Nucleus accumbens (tissue), 56 donors: ENCODE data around the gene ZKSCAN5.

ENCODE experiments used
- DNase-seq, 56 donors: peaks; one replicate each; lab custom pipeline; 2025; lab: John Stamatoyannopoulos, UW

ZKSCAN5 gene

DNA sequence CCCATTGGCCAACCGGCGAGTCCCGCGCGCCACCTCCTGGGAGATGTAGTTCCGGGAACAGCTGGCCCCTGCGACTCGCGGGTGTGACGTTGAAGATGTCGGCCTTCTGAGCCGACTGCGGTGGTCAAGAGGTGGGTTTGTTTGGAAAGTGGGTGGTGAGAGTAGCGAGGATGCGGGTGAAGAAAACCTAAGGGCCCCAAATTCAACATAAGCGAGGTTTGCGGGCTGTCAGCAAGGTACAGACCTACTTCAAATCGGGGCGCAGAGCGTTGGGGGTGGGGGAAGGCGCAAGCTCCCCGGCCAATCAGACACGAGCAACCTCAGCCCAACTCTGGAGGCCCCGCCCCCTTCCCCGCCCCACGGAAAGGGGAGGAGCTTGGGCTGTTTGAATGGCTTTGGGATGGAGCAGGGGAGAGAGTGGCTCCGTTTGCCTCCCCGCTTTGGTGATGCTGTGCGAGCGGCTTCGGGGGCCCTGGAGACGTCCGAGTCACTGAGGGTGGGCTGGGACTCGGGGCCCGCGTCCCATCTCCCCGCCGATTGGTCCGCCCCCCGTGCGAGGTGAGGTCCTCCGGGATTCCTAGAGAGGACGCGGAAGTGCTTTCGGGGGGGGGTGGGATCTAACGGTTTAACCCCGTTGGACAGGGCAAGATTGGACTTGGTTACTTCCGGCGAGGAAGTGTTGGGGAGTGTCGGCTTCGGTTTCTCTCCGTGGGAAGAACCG, at the start of gene ZKSCAN5:
TSS of gene ZKSCAN5 (plus strand) at position 60 of the 721 bp plus-strand sequence. CDS start 1,383 bp downstream, outside the sequence.
- peak; percentile 84 to 100 (median 98) for DNase-seq

DNA sequence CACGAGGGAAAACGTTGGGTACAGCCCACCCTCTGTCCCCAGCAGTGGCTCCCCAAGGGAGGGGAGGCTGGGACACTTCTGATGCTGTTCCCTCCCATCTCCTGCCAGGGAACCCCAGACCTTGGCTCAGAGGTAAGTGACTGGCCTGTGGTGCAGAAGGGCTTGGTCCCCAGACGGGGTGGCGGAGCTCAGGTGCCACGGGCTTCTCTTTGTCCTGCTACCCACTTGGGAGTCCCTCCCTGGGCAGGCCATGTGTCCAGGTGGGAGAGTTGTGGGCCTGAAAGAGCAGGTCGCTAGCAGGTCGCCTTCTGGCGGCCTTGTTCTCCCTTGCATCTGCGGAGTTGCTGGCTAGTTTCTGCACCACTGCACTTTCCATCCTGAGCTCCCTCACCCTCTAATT, 48.6 kb upstream of the ZKSCAN5 start:
- no peak for DNase-seq

DNA sequence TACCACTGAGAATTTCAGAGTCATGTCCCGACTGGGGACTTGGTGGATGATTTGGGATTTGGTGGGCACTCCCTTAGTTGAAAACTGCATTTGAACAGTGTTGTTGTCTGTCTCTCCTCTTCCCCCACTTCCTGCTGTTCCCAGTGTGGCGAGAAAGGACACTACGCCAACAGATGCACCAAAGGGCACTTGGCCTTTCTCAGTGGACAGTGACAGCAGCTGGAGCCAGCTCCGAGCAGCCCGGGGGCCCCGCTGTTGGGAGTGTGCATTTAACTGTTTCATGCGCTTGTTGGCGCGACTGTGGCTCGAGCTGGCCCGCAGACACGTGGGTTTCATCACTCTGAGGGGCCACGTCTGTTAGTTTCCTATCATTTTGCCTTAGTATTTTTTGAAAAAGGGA, 48.2 kb upstream of the ZKSCAN5 start:
- peak in 6 of 56 donors; percentile 5 to 43 (median 16) for DNase-seq

DNA sequence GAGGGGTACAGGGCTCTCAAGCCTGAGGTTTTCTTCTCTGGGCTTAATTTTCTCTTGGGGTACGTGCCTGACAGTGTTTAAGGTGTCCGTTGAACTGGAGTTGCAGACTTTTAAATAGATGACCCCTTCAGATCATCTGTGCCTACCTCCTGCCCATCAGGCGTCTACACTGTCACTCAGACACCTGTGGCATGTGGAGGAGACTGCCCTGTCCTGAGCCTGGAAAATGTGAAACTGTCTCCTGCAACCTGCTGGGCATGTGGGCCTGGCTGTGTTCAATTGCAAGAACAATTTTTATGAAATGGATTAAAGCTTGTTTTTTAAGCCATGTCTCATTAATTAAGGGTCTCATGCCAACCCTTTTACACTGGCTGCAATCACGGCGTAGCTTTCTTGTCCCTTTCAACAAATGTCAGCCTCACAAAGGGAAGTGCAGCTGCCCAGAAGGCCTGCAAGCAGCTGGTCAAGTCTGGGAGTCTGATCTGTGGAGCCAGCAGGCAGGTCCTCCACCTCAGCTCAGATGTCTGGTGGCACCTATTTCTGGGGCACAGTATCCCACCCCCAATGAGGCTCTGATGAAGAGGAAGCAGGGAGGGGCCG, 47.3 kb upstream of the ZKSCAN5 start:
- DNase-seq: no peak

DNA sequence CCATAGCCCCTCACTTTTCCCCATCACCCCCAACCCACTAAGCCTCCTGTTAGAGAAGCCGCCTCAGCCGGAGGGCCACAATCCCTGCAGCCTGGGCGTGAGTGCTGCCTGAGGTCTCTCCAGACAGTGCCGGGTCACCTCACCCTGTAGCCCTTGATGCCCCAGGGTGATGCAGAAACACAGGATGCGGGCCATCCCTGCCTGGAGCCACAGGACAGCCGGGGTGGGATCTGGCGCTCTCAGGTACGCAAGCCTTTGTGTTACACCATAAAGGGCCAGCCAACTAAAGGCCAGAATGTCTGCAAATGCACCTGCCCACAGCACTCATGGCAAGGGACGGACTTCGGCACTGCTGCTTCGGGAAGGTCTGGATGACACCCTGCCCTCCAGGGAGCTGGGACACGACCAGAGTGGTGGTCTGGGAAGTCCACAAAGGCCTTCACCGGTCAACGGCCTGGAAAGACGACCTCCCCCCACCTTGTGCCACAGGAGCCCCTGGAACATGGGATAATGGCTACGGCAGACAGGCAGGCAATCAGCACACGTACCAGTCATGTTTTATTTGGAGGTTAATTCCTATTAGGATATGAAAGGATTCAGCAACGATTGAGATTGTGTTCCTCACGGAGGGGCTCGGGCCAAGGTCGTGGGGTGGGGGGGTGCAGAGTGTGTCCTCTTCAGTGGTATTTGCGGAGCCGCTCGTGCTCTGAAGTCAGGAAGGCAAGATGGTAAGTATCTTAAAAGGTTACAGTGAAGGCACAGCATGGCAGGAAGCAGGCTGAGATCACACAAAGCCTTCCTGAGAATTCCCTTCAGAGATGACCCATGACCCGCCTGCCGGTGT, 46.6 kb upstream of the ZKSCAN5 start:
- no peak for DNase-seq

DNA sequence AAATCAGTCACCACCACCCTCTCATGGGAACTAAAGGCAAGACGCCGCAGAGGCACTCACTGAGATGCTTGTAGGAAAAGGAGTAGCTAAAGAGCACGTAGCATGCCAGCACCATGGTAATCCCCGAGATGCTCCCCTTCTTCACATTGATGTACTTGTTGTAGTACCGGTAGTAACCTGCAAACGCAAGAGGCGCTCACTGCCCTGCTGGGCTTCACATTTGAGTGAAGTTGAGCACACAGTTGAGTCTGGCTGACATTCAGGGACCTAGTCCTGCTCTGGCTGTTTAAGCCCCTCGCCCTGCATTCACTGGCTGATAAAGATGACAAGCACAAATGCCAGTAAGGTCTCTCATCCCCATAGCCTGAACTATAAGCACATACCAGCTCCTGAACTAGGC, 45.4 kb upstream of the ZKSCAN5 start:
- DNase-seq: no peak

DNA sequence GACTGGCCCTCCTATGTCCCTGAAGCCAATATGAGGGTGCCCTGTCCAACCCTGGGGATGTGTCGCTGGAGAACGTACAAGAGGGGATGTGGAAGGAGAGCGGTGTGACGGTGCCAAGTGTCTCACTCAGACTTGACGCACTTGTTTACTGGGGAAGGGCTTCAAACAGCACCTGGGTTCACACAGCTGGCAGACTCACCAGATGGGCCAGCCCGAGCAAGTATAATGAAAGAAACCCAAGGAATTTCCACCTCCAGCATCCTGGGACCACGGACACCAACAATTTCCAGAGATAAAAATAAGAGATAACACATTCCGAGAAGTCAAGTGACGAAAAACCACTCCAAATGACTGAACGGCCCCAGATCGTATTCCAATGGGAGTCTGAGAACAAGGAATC, 43.8 kb upstream of the ZKSCAN5 start:
- DNase-seq: no peak

DNA sequence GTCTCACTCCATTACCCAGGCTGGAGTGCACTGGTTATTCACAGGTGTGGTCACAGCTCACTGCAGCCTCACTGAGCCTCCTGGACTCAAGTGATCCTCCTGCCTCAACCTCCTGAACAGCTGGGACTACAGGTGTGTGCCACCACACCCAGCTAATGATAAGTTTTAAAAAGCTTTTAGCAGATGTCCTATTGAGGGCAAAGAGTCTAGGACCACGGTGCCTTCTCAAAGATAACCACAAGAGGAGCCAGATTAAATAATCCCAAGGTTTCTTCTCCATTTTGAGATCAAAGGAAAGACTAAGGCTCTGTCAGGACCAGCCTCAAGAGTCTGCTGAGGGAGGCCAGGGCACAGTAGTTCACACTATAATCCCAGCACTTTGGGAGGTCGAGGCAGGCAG, 43.2 kb upstream of the ZKSCAN5 start:
- no peak for DNase-seq

DNA sequence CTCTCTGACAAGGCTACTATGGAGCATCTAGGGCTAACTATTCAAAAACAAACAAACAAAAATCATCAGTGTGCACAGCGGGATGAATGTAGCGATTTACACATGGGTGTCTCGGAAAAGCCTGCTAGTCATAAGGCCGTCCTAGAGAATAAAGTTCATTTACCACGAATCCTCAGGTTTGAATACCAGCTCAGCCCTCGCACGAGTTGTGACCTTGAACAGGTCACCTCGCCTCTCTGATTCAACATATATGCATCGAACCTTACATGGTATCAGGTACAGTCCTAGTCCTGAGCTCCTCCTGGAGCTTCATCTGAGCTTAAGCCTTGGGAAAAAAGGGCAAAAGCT, 39.1 kb upstream of the ZKSCAN5 start:
- DNase-seq: no peak

DNA sequence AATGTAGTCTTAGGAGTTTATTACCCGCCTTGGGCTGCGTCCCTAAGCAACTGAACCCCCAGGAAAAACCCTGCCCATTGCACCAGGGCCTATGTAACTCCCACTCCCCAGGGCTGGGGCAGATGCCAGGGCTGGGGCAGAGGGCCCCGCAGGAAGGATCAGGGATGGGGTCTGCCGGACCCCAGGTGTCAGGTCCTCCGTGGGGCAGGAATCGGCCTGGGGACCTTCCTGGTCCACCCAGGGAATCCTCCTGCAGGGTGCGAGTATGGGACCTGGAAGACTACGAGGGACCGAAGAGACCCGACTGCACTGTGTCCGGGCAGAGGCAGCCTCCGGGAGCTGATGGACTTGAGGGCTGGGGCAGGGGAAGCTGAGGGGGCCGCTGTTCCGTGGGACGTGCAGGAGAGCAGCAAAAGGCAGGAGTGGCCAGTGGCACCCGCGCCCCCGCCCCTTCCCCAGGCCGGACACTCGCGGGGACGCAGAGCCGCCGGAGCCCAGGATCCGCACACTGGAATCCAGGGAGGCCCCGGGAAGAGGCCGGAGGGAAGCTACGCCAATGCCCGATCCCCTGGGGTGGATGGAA, 36.0 kb upstream of the ZKSCAN5 start:
- no peak for DNase-seq

DNA sequence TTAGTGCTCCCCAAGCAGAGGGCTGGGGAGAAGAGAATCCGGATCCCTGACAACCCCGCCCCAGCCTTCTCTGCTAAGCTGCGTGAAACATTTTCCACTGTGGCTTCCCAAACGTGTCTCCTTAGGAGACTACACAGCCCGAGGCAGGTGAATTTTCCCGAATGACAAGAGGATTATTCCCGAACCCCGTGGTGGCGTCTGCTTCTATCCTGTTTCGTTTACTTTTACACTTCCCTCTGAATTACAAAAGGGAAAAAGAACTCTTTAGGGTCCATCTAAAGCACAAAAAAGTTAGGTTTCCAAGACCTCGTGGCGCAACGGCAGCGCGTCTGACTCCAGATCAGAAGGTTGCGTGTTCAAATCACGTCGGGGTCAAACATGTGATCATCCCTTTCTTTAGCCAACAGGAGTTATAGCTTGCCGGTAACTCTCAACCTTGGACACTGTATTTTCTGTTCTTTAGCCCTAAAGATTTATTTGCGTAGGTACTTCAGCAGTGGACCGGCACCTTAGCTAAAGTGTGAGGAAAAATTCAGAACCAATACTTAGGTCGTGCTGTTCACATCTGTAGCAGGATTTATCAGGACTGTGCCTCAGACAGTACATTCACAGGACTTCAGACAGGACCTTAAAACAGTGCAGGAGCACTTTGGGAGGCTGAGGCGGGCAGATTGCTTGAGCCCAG, 34.9 kb upstream of the ZKSCAN5 start:
- no peak for DNase-seq

DNA sequence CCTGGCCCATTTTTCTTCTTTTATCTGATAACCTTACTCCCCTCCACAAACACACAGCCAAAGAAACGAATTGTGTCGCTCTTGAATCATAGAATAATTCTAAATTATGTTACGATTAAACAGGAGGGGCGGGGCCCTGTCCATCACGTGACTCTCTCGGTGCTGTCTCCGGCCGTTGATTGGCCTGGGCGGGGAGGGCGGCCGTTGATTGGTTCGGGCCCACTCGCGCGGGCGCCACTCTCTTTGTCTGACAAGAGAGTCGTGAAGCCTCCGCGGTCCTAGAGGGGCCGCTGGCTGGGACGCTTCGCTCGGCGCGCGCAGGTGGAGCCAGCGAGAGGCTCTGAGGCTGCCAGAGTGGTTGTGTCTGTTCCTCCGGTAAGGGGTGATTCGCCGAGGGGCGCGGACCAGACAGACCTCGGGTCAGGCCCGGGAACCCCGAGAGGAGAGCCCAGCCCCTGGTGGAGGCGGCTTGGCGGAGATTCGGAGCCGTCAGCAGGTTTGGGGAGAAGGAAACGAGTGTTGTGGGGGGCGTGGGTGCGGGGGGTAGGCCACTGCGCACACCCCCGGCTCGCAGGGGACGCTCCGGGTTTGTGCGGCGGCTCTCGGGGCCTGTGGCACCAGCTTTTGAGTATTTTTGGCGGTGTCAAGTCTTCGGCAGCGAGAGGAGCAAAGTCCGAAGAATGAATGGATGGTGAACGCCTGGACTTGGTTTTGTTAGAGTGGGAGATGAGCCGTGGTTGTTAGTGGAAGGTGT, 31.7 kb upstream of the ZKSCAN5 start, which contains the start of gene ZNF789:
TSS of gene ZNF789 (plus strand) at position 330 of the 754 bp plus-strand sequence. CDS start 3,567 bp downstream, outside the sequence.
- peak; percentile 62 to 99 (median 95) for DNase-seq

DNA sequence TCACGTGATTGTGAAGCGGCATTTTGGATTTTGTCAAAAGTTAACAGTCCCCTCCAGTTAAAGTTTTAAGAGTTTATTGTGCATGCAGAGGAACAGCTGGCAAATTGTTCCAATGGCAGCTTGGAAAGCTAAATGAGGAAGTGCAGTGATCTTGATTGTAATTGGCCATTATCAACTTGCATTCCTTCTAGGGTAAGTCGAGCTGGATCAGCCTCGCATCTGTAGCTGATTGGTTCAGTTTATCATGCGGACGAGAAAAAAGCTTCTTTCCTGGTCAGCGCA, 31.2 kb upstream of the ZKSCAN5 start:
- peak in 5 of 56 donors; percentile 29 to 47 (median 39) for DNase-seq

DNA sequence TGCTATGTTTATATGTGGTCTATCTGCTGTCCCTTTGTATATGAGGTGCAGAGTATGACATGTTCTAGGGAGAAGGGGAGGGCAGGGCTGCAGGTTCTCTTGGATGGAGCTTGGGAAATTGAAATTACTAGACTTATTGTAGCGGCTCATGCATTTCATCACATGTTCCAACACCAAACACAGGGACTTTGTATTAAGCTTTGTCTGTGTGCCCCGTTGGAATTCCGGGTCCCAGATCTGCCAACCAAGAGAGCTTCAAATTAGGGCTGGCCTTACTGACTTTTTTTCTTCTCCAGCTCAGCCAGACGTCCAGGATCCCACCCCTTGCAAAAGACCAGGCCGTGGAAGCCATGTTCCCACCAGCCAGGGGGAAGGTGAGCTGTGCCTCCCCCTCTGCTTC, 28.4 kb upstream of the ZKSCAN5 start:
- no peak for DNase-seq

DNA sequence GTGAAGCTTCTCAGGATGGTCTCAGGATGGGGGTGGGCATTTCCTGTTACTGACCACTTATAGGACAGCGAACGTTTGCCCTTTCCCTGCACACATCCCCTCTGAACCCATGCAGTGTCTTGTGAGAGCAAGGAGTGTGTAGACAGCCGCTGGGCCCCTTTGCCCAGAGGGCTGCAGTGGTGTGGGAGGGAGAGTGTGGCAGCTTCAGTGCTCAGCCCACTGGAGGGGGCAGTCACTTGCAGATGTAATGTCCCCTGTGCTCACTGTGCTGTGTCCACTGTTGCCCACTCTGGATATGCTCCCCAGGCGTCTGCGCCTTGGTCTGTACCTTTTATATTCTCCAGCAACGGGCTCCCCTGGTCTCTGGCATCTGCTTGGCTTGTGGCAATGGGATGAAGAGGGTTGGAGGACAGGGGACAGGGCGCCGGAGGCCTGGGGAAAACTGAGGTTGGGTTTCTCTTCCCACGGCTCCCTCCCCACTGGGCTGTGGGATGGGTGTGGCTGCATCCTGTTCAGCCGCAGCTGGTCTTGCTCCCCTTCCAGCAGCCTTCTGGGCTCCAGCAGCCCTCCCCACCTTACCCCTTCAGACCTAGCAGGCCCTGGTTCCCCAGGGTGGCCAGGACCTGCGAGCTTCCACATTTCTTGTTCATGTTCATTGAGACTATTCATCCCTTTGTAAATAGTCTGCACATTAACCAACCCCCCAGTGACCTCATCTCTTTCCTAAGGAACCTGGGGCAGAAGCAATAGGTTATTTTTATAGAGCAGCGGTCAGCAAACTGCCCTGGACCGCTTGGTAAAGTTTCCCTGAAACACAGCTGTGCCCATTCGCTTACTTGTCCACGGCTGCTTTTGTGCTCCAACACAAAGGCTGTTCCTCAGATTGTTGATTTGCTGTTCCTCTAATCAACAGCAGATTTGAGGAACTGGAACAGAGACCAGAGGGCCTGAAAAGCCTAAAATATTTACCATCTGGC, 25.7 kb upstream of the ZKSCAN5 start:
- no peak for DNase-seq

DNA sequence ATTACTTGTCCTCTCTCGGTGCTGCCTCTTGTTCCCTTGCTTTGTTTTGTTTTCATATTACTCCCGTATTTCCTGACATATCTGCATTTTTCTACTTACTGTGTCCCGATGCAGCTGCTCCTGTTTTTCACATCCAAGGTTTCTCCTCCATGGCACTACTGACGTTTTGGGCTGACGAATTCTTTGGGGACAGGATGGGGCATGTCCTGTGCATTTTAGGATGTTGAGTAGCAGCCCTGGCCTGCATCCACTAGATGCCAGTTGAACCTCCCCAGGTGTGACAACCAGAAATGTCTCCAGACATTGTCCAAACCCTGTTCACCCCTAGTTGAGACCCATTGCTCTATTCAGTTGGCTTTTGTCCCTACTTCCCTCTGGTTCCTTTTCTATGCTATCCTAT, 19.4 kb upstream of the ZKSCAN5 start:
- DNase-seq: no peak

DNA sequence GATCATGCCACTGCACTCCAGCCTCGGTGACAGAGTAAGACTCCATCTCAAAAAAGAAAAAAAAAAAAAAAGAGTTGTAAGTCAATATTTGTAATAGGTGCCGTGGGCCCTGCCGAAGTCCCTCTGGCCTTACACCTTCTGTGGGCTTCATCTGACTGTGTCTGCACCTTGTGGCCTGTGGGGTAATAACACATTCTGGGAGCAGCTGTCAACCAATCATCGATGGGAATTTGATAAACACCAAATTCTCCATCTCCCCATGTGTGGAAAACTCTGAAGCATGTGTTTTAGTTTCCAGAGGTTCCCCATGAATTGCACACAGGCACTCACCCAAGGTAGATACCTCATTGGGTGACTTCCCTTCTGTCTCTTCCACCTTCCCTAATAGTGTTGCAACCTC, 15.2 kb upstream of the ZKSCAN5 start:
- no peak for DNase-seq

DNA sequence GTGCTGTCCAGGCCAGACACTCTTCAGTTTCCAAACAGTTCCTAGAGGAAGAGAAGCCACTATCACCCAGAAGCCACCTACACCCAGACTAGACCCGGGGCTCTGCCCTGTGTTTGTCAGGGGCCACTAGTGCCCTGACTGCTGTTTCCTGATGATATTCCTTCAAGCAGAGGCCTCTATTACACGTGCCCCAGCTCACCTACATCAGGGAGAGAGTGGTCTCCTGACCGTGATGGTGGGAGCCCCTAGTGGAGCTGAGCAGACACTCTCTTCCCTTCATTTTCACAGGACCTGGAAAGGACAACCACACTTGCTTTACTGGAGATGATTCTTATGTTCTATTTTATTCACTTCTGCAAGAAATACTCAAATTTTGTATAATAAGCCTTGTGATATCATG, 13.6 kb upstream of the ZKSCAN5 start:
- DNase-seq: no peak

DNA sequence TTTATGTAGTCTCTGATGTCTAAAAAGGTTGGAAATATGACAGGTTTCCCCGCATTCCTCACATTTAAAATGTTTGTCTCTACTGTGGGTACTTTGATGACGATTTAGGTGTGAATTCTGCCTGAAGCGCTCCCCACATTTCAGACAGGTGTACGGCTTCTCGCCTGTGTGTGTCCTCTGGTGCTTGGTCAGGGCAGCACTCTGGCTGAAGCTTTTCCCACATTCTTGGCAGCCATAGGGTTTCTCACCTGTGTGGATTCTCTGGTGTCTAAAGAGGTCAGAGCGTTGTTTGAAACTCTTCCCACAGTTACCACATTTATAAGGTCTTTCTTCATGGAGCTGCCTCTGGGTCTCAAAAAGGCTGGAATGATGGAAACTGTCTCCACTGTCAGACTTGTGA, 10.6 kb upstream of the ZKSCAN5 start:
- DNase-seq: no peak
